ENCODE data around the gene GARNL3.

GARNL3 gene

GRCh38 chr9:127309715-127310114, 45.1 kb downstream of the GARNL3 start:
- no peak for DNase-seq (ENCODE audit: low spot score)

GRCh38 chr9:127311239-127311741, 46.7 kb downstream of the GARNL3 start:
- DNase-seq (ENCODE audit: low spot score): no peak

GRCh38 chr9:127313042-127313560, 48.5 kb downstream of the GARNL3 start:
- DNase-seq (ENCODE audit: low spot score): no peak

GRCh38 chr9:127314911-127315310, 50.3 kb downstream of the GARNL3 start:
- no peak for DNase-seq (ENCODE audit: low spot score)

- no peak for DNase-seq (ENCODE audit: low spot score)
Measured at GRCh38 chr9:127316586-127317323, 52.2 kb downstream of the GARNL3 start.

- DNase-seq (ENCODE audit: low spot score): no peak
Measured at GRCh38 chr9:127318651-127319167, 54.1 kb downstream of the GARNL3 start.

- DNase-seq (ENCODE audit: low spot score): no peak
Measured at GRCh38 chr9:127319366-127320114, 55.0 kb downstream of the GARNL3 start.

GRCh38 chr9:127320115-127320378, 55.5 kb downstream of the GARNL3 start:
- DNase-seq (ENCODE audit: low spot score): no peak

GRCh38 chr9:127323393-127323792, 58.8 kb downstream of the GARNL3 start:
- DNase-seq (ENCODE audit: low spot score): no peak

- no peak for DNase-seq (ENCODE audit: low spot score)
Measured at GRCh38 chr9:127330501-127330900, 65.9 kb downstream of the GARNL3 start.

GRCh38 chr9:127333221-127334064, 68.9 kb downstream of the GARNL3 start:
- DNase-seq (ENCODE audit: low spot score): no peak

- DNase-seq (ENCODE audit: low spot score): no peak
Measured at GRCh38 chr9:127334725-127335124, 70.2 kb downstream of the GARNL3 start.

- no peak for DNase-seq (ENCODE audit: low spot score)
Measured at GRCh38 chr9:127336086-127336485, 71.5 kb downstream of the GARNL3 start.

- no peak for DNase-seq (ENCODE audit: low spot score)
Measured at GRCh38 chr9:127336506-127337352, 72.2 kb downstream of the GARNL3 start.

- no peak for DNase-seq (ENCODE audit: low spot score)
Measured at GRCh38 chr9:127340721-127341120, 76.1 kb downstream of the GARNL3 start.

- no peak for DNase-seq (ENCODE audit: low spot score)
Measured at GRCh38 chr9:127341152-127341551, 76.6 kb downstream of the GARNL3 start.

- DNase-seq (ENCODE audit: low spot score): no peak
Measured at GRCh38 chr9:127344368-127345000, 79.9 kb downstream of the GARNL3 start.

- DNase-seq (ENCODE audit: low spot score): no peak
Measured at GRCh38 chr9:127345566-127345965, 81.0 kb downstream of the GARNL3 start.

- DNase-seq (ENCODE audit: low spot score): no peak
Measured at GRCh38 chr9:127346584-127346983, 82.0 kb downstream of the GARNL3 start.

GRCh38 chr9:127347831-127348776, 83.5 kb downstream of the GARNL3 start:
- DNase-seq (ENCODE audit: low spot score): no peak
